Ureter (tissue), 1 donor: ENCODE results near the gene LTBP1. TPM values are rescaled to one million over a fixed set of nuclear protein-coding genes. Genes with fewer than 3 reads are reported as not detected.
"Not testable (repeated sequence)": the region's sequence is repeated elsewhere in the genome, so short reads cannot be mapped to it uniquely, and the experiment has no call there.

Source experiments
- DNase-seq: peaks from one replicate; pipeline ENCODE4 v3.0.0-alpha.2; 2020; ENCODE audit warnings: low spot score
- total RNA-seq: library from RNA; stranded (reverse); gene quantifications from one replicate; pipeline ENCODE4 v1.2.4, GENCODE V29; 2023
- donor health status: DM: yes; HTN: yes; CAD: no.

LTBP1 gene
- total RNA-seq, 1 donor from 2014 or later = 80.1 TPM

- DNase-seq = no peak
These were observed 475.1 kb downstream of the LTBP1 start for GRCh38 chr2:33421820-33422219.

GRCh38 chr2:33425161-33425560 is 478.4 kb downstream of the LTBP1 start:
- no peak for DNase-seq

- DNase-seq = no peak
These were observed 478.9 kb downstream of the LTBP1 start for GRCh38 chr2:33425586-33426031.

- peak; percentile 47 for DNase-seq
These were observed 480.0 kb downstream of the LTBP1 start for GRCh38 chr2:33426666-33427231.

- no peak for DNase-seq
These were observed 483.3 kb downstream of the LTBP1 start for GRCh38 chr2:33430077-33430476.

- no peak for DNase-seq
These were observed 484.1 kb downstream of the LTBP1 start for GRCh38 chr2:33430856-33431255.

- DNase-seq = no peak
These were observed 486.1 kb downstream of the LTBP1 start for GRCh38 chr2:33432871-33433270.

GRCh38 chr2:33433279-33434235 is 486.8 kb downstream of the LTBP1 start:
- no peak for DNase-seq

GRCh38 chr2:33435518-33435917 is 488.8 kb downstream of the LTBP1 start:
- DNase-seq = no peak

- no peak for DNase-seq
These were observed 489.3 kb downstream of the LTBP1 start for GRCh38 chr2:33436083-33436482.

GRCh38 chr2:33437297-33437696 is 490.5 kb downstream of the LTBP1 start:
- DNase-seq = no peak

GRCh38 chr2:33437815-33438214 is 491.1 kb downstream of the LTBP1 start:
- no peak for DNase-seq

- peak; percentile 64 for DNase-seq
These were observed 494.6 kb downstream of the LTBP1 start for GRCh38 chr2:33441235-33441810.

- DNase-seq = not testable (repeated sequence)
These were observed 495.3 kb downstream of the LTBP1 start for GRCh38 chr2:33442052-33442451.

- DNase-seq = no peak
These were observed 495.9 kb downstream of the LTBP1 start for GRCh38 chr2:33442528-33443079.

GRCh38 chr2:33443274-33443829 is 496.6 kb downstream of the LTBP1 start:
- DNase-seq = no peak

GRCh38 chr2:33444967-33445366 is 498.2 kb downstream of the LTBP1 start:
- DNase-seq = no peak

GRCh38 chr2:33448220-33448899 is 501.6 kb downstream of the LTBP1 start:
- no peak for DNase-seq
